Cardiac muscle cell (in vitro differentiated cells and primary cell): ENCODE results near the gene MUC6. TPM values are rescaled to one million over a fixed set of nuclear protein-coding genes. Genes with fewer than 3 reads are reported as not detected.

Experiments used
- DNase-seq, 2 donors: peaks; one replicate each; pipeline versions ENCODE4 v3.0.0 to v3.0.0-alpha.2; 2010 to 2017; ENCODE audit warnings: low read depth in 1 of 2, low spot score in 1 of 2
- H3K27ac ChIP-seq: fragments of 200-600 bp; sonication (generic); 2 replicates; pipeline ENCODE4 v1.5.1; 2016
- H3K27me3 ChIP-seq: fragments of 200-600 bp; sonication (generic); 2 replicates; pipeline ENCODE4 v1.6.0; 2016; ENCODE audit warnings: control low read depth
- H3K36me3 ChIP-seq: fragments of 200-600 bp; sonication (generic); 2 replicates; pipeline ENCODE4 v1.5.1; 2016; ENCODE audit warnings: control low read depth
- H3K4me1 ChIP-seq: fragments of 200-600 bp; sonication (generic); 2 replicates; pipeline ENCODE4 v1.8.1; 2017; ENCODE audit warnings: low read depth, mild to moderate bottlenecking, mixed run types
- H3K4me3 ChIP-seq: fragments of 200-600 bp; sonication (generic); 2 replicates; pipeline ENCODE4 v1.5.1; 2016; ENCODE audit warnings: mild to moderate bottlenecking
- H3K9me3 ChIP-seq: fragments of 200-600 bp; sonication (generic); 2 replicates; pipeline ENCODE4 v1.5.1; 2017; ENCODE audit warnings: low read depth, mild to moderate bottlenecking, control low read depth
- CTCF ChIP-seq: IDR thresholded peaks from 2 replicates; pipeline ENCODE4 v1.5.1; 2012; ENCODE audit warnings: low read depth, mild to moderate bottlenecking, low read length
- polyA plus RNA-seq: library from polyadenylated mRNA; unstranded; fragments of >200 nt; fragmentation: Nextera tagmentation; extraction: Ambion mirVana; gene quantifications from 2 replicates; pipeline ENCODE4 v1.2.1, GENCODE V29; 2016
- total RNA-seq: library from RNA; depleted of rRNA; stranded (reverse); fragments of >200 nt; gene quantifications from 2 replicates; pipeline ENCODE4 v1.2.3, GENCODE V29; 2016

Gene MUC6
- total and polyA plus RNA-seq, 2 experiments from 2014 or later = not detected

- no peak overlapping the region for H3K27ac ChIP-seq
- no peak for DNase-seq
- no peak overlapping the region for H3K4me3 ChIP-seq
- no peak for TF ChIP-seq CTCF
- no peaks in the 10 kb centered on the region for H3K9me3 ChIP-seq
- no peaks in the 10 kb centered on the region for H3K27me3 ChIP-seq
- H3K36me3 ChIP-seq = peaks cover 14% of the 10 kb centered on the region
- H3K4me1 ChIP-seq = no peaks in the 10 kb centered on the region
Measured at GRCh38 chr11:1000357-1001278, 35.9 kb downstream of the MUC6 start.

GRCh38 chr11:999009-999408, 37.5 kb downstream of the MUC6 start:
- Histone ChIP-seq H3K36me3 (peaks cover 17% of the 10 kb centered on the region), H3K27me3 (no peaks in the 10 kb centered on the region), H3K4me3 (no peak overlapping the region), H3K27ac (no peak overlapping the region), H3K4me1 (no peaks in the 10 kb centered on the region), H3K9me3 (no peaks in the 10 kb centered on the region)
- TF ChIP-seq CTCF = no peak
- DNase-seq = no peak

- no peak for TF ChIP-seq CTCF
- Histone ChIP-seq H3K36me3 (peaks cover 18% of the 10 kb centered on the region), H3K4me1 (no peaks in the 10 kb centered on the region), H3K27me3 (no peaks in the 10 kb centered on the region), H3K27ac (no peak overlapping the region), H3K4me3 (no peak overlapping the region), H3K9me3 (no peaks in the 10 kb centered on the region)
- DNase-seq = no peak
Measured at GRCh38 chr11:997907-998306, 38.6 kb downstream of the MUC6 start.

- no peaks in the 10 kb centered on the region for H3K9me3 ChIP-seq
- no peak overlapping the region for H3K27ac ChIP-seq
- H3K36me3 ChIP-seq = peaks cover 18% of the 10 kb centered on the region
- no peaks in the 10 kb centered on the region for H3K27me3 ChIP-seq
- no peak for TF ChIP-seq CTCF
- DNase-seq = no peak
- H3K4me1 ChIP-seq = no peaks in the 10 kb centered on the region
- no peak overlapping the region for H3K4me3 ChIP-seq
Measured at GRCh38 chr11:996681-997080, 39.8 kb downstream of the MUC6 start.

- no peaks in the 10 kb centered on the region for H3K4me1 ChIP-seq
- peak in 1 of 2 donors; percentile 22 for DNase-seq
- H3K27ac ChIP-seq = peak overlapping the region; percentile 75
- no peaks in the 10 kb centered on the region for H3K9me3 ChIP-seq
- H3K27me3 ChIP-seq = no peaks in the 10 kb centered on the region
- TF ChIP-seq CTCF = no peak
- H3K4me3 ChIP-seq = no peak overlapping the region
- H3K36me3 ChIP-seq = peaks cover 15% of the 10 kb centered on the region
Measured at GRCh38 chr11:995752-996420, 40.6 kb downstream of the MUC6 start.
